ENCODE results near the gene STRN3.
"Not testable (repeated sequence)": the region's sequence is repeated elsewhere in the genome, so short reads cannot be mapped to it uniquely, and the experiment has no call there.

Gene STRN3

DNA sequence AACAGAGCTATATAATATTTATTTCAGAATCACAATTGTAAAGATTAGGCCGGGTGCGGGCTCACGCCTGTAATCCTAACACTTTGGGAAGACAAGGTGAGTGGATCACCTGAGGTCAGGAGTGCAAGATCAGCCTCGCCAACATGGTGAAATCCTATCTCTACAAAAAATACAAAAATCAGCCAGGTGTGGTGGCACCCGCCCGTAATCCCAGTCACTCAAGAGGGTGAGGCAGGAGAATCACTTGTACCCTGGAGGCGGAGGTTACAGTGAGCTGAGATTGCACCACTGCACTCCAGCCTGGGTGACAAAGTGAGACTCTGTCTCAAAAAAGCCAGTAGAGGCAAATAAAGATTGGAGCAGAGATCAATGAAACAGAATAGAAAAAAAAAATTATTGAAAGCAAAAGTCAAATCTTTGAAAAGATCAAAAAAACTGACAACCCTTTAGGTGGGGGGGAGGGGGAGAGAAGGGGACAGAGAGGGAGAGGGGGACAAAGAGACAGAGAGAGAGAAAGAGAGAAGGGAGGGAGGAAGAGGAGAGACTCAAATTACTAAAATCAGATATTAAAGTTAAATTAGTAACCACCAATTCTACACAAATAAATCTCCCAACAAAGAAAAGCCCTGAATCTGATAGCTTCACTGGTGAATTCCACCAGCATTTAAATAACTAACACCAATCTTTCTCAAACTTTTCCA is 53.1 kb downstream of the STRN3 start:
- Histone ChIP-seq H3K9me3 (ENCODE audit: insufficient read depth, low read depth, low read length) (no peaks in the 10 kb centered on the region), H4K91ac (ENCODE audit: low read depth, low read length) (no peak overlapping the region), H4K8ac (ENCODE audit: low read depth, low read length) (no peak overlapping the region), H3K4ac (ENCODE audit: low read depth, low read length) (peak overlapping the region; percentile 21), H3K18ac (ENCODE audit: low read length) (no peak overlapping the region), H2AK5ac (ENCODE audit: low read length) (no peak overlapping the region), H3K4me3 (ENCODE audit: low read depth, low read length) (no peak overlapping the region), H3K79me2 (ENCODE audit: control insufficient read depth, insufficient read depth, low read length, poor library complexity) (peaks cover 15% of the 10 kb centered on the region), H3K14ac (ENCODE audit: low read length) (no peak overlapping the region), H2AFZ (ENCODE audit: insufficient read depth, low read length, poor library complexity) (no peak overlapping the region), H3K27me3 (ENCODE audit: insufficient read depth, low read length) (no peaks in the 10 kb centered on the region), H3K9ac (ENCODE audit: low read length) (no peak overlapping the region), H2BK5ac (ENCODE audit: low read depth, low read length, poor library complexity) (no peak overlapping the region), H3K4me1 (ENCODE audit: control insufficient read depth in 1 of 2, insufficient read depth in 2 of 2, low read length in 2 of 2) (peaks cover 0 to 2% of the 10 kb centered on the region in 2 experiments), H3K36me3 (ENCODE audit: control insufficient read depth in 1 of 2, insufficient read depth in 2 of 2, low read length in 2 of 2) (no peaks in the 10 kb centered on the region), H2BK120ac (ENCODE audit: insufficient read depth, low read length, poor library complexity) (no peak overlapping the region), H3K4me2 (ENCODE audit: low read length) (no peak overlapping the region), H3K23ac (ENCODE audit: low read length) (no peak overlapping the region), H3K79me1 (ENCODE audit: low read length) (no peaks in the 10 kb centered on the region), H2BK12ac (ENCODE audit: low read length) (no peak overlapping the region), H3K27ac (ENCODE audit: low read depth, low read length) (no peak overlapping the region), H4K12ac (ENCODE audit: low read depth, low read length) (no peak overlapping the region)
- WGBS (ENCODE audit: extremely low coverage, insufficient coverage, insufficient read length), result no CpG with 5 or more reads among the region's 7 CpGs
- DNase-seq, result peak; percentile 53 to 61

DNA sequence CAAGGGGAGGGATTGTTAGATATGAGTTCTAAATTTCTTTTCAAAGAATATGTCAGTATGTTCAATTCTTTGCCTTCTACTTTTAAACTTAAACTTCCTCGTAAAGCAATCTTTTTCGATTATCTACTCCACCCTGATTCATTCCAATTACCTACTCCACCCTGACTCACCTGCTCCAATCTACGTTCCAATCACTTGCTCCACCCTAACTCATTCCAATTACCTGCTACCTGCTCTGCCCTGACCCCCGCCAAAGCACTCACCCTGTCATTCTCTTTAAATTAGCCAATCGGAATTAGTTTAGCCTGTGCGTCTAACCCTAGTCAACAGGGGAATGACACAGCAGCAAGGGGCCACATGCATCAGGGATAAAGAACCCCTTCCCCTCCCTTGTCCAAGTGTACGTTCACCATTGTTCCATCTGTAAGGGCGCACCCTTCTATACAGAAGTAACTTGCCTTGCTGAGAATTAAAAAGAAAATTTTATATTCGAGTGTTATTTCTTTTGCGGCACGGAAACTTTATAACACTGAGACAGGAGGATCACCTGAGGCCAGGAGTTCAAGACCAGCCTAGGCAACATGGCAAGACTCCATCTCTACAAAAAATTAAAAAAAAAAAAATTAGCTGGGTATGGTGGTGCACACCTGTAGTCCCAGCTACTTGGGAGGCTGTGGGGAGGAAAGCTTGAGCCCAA is 54.0 kb downstream of the STRN3 start:
- DNase-seq, result peak; percentile 56 to 78
- H3K9me3 ChIP-seq (ENCODE audit: insufficient read depth, low read depth, low read length); H4K91ac ChIP-seq (ENCODE audit: low read depth, low read length); H3K27ac ChIP-seq (ENCODE audit: low read depth, low read length); H3K79me1 ChIP-seq (ENCODE audit: low read length); H2BK120ac ChIP-seq (ENCODE audit: insufficient read depth, low read length, poor library complexity); H4K12ac ChIP-seq (ENCODE audit: low read depth, low read length); H3K36me3 ChIP-seq (ENCODE audit: control insufficient read depth in 1 of 2, insufficient read depth in 2 of 2, low read length in 2 of 2); H2BK12ac ChIP-seq (ENCODE audit: low read length); H3K9ac ChIP-seq (ENCODE audit: low read length); H2AFZ ChIP-seq (ENCODE audit: insufficient read depth, low read length, poor library complexity); H3K27me3 ChIP-seq (ENCODE audit: insufficient read depth, low read length); H3K4me2 ChIP-seq (ENCODE audit: low read length); H3K23ac ChIP-seq (ENCODE audit: low read length); H2AK5ac ChIP-seq (ENCODE audit: low read length); H3K4me3 ChIP-seq (ENCODE audit: low read depth, low read length); H4K8ac ChIP-seq (ENCODE audit: low read depth, low read length); H2BK5ac ChIP-seq (ENCODE audit: low read depth, low read length, poor library complexity); H3K14ac ChIP-seq (ENCODE audit: low read length); H3K18ac ChIP-seq (ENCODE audit: low read length); H3K4me1 ChIP-seq (ENCODE audit: control insufficient read depth in 1 of 2, insufficient read depth in 2 of 2, low read length in 2 of 2): not testable (repeated sequence)
- Histone ChIP-seq H3K79me2 (ENCODE audit: control insufficient read depth, insufficient read depth, low read length, poor library complexity) (peaks cover 15% of the 10 kb centered on the region), H3K4ac (ENCODE audit: low read depth, low read length) (peak overlapping the region; percentile 21)
- no CpG with 5 or more reads among the region's 11 CpGs for WGBS (ENCODE audit: extremely low coverage, insufficient coverage, insufficient read length)

DNA sequence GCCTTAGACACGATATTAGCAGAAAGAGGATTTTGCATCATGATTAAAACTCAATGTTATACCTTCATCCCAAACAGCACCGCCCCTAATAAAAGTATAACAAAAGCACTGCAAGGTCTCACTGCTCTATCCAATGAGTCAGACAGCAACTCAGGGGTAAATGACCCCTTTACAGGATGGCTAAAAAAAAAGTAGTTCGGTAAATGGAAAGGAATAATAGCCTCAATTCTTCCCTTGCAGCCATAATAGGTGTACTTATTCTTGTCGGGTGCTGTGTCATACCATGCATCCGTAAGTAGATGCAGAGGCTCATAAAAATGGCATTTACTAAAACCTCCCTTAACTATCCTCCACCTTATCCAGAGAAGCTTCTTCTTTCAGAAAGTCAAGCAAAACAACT is 54.6 kb downstream of the STRN3 start:
- no CpG with 5 or more reads among the region's 5 CpGs for WGBS (ENCODE audit: extremely low coverage, insufficient coverage, insufficient read length)
- no peak overlapping the region for H2AFZ ChIP-seq (ENCODE audit: insufficient read depth, low read length, poor library complexity)

DNA sequence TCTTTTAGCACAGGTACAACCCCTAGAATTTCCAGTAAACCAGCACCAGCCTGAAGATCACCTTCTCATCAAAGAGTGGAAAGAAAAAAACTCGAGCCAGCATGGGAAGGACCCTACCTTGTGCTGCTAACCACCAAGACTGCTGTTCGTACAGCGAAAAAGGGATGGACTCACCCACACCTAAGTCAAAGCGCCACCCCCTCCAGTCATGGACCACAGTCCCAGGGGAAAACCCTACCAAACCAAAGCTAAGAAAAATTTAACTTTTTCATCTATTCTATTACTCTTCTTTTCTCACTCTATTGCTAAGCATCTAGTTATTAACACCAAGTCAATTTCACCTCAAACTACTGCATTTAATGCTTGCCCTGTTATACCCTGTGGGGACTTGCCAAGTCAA is 56.4 kb downstream of the STRN3 start:
- not testable (repeated sequence) for H3K4me3 ChIP-seq (ENCODE audit: low read depth, low read length); DNase-seq; H2AK5ac ChIP-seq (ENCODE audit: low read length); H4K12ac ChIP-seq (ENCODE audit: low read depth, low read length); H3K14ac ChIP-seq (ENCODE audit: low read length); H2BK12ac ChIP-seq (ENCODE audit: low read length); H3K4me2 ChIP-seq (ENCODE audit: low read length); H3K79me1 ChIP-seq (ENCODE audit: low read length); H3K4me1 ChIP-seq (ENCODE audit: control insufficient read depth in 1 of 2, insufficient read depth in 2 of 2, low read length in 2 of 2); H3K4ac ChIP-seq (ENCODE audit: low read depth, low read length); H4K8ac ChIP-seq (ENCODE audit: low read depth, low read length); H2BK120ac ChIP-seq (ENCODE audit: insufficient read depth, low read length, poor library complexity); H4K91ac ChIP-seq (ENCODE audit: low read depth, low read length); H3K36me3 ChIP-seq (ENCODE audit: control insufficient read depth in 1 of 2, insufficient read depth in 2 of 2, low read length in 2 of 2); H3K27ac ChIP-seq (ENCODE audit: low read depth, low read length); H2AFZ ChIP-seq (ENCODE audit: insufficient read depth, low read length, poor library complexity); H2BK5ac ChIP-seq (ENCODE audit: low read depth, low read length, poor library complexity); H3K18ac ChIP-seq (ENCODE audit: low read length); H3K23ac ChIP-seq (ENCODE audit: low read length); H3K27me3 ChIP-seq (ENCODE audit: insufficient read depth, low read length); H3K9ac ChIP-seq (ENCODE audit: low read length)
- peaks cover 11% of the 10 kb centered on the region for H3K9me3 ChIP-seq (ENCODE audit: insufficient read depth, low read depth, low read length)
- no CpG with 5 or more reads among the region's 4 CpGs for WGBS (ENCODE audit: extremely low coverage, insufficient coverage, insufficient read length)
- peaks cover 15% of the 10 kb centered on the region for H3K79me2 ChIP-seq (ENCODE audit: control insufficient read depth, insufficient read depth, low read length, poor library complexity)

More for the DNA sequence above, 54.6 kb downstream of the STRN3 start:
- Histone ChIP-seq H3K4me1 (ENCODE audit: control insufficient read depth in 1 of 2, insufficient read depth in 2 of 2, low read length in 2 of 2) (peaks cover 0 to 2% of the 10 kb centered on the region in 2 experiments), H3K14ac (ENCODE audit: low read length) (no peak overlapping the region), H3K9me3 (ENCODE audit: insufficient read depth, low read depth, low read length) (peaks cover 4% of the 10 kb centered on the region), H2BK5ac (ENCODE audit: low read depth, low read length, poor library complexity) (no peak overlapping the region), H3K23ac (ENCODE audit: low read length) (no peak overlapping the region), H3K18ac (ENCODE audit: low read length) (no peak overlapping the region), H3K4me3 (ENCODE audit: low read depth, low read length) (no peak overlapping the region), H2AK5ac (ENCODE audit: low read length) (no peak overlapping the region), H3K27me3 (ENCODE audit: insufficient read depth, low read length) (no peaks in the 10 kb centered on the region), H4K91ac (ENCODE audit: low read depth, low read length) (no peak overlapping the region), H2BK120ac (ENCODE audit: insufficient read depth, low read length, poor library complexity) (no peak overlapping the region), H3K36me3 (ENCODE audit: control insufficient read depth in 1 of 2, insufficient read depth in 2 of 2, low read length in 2 of 2) (peaks cover 3% of the 10 kb centered on the region in 2 experiments), H3K9ac (ENCODE audit: low read length) (no peak overlapping the region), H3K27ac (ENCODE audit: low read depth, low read length) (no peak overlapping the region), H3K79me1 (ENCODE audit: low read length) (no peaks in the 10 kb centered on the region), H4K12ac (ENCODE audit: low read depth, low read length) (no peak overlapping the region), H3K79me2 (ENCODE audit: control insufficient read depth, insufficient read depth, low read length, poor library complexity) (peaks cover 15% of the 10 kb centered on the region), H2BK12ac (ENCODE audit: low read length) (no peak overlapping the region), H4K8ac (ENCODE audit: low read depth, low read length) (no peak overlapping the region), H3K4ac (ENCODE audit: low read depth, low read length) (peak overlapping the region; percentile 62), H3K4me2 (ENCODE audit: low read length) (no peak overlapping the region)
- DNase-seq, result no peak

Measured in trophoblast cell (in vitro differentiated cells and primary cell).